ENCODE results near the gene SLITRK3. TPM values are rescaled to one million over a fixed set of nuclear protein-coding genes. Genes with fewer than 3 reads are reported as not detected.

The SLITRK3 gene
- total RNA-seq, 1 experiment from 2014 or later = not detected

- no peak for DNase-seq (ENCODE audit: unreplicated experiment)
- CTCF ChIA-PET = no interaction called here
- no peaks in the 10 kb centered on the region for H3K36me3 Mint-ChIP-seq (ENCODE audit: insufficient read depth, unreplicated experiment)
- POLR2A ChIA-PET = no interaction called here
- no TSS peak for BruUV-seq (replicated peaks)
- no peak overlapping the region for H3K27ac Mint-ChIP-seq (ENCODE audit: low read depth, unreplicated experiment)
- TF ChIP-seq CTCF (IDR thresholded peaks at IDR 0.05; ENCODE audit: unreplicated experiment) = no peak
- intact Hi-C loops (cut with micrococcal nuclease) = no loop called here
- no peak overlapping the region for H3K4me3 Mint-ChIP-seq (ENCODE audit: unreplicated experiment)
- peaks cover 95% of the 10 kb centered on the region for H3K27me3 Mint-ChIP-seq (ENCODE audit: insufficient read depth, unreplicated experiment)
- H3K9me3 Mint-ChIP-seq (ENCODE audit: unreplicated experiment) = no peaks in the 10 kb centered on the region
- no peaks in the 10 kb centered on the region for H3K4me1 Mint-ChIP-seq (ENCODE audit: insufficient read depth, unreplicated experiment)
These were observed 33.3 kb downstream of the SLITRK3 start for GRCh38 chr3:165162883-165163282.

- H3K9me3 Mint-ChIP-seq (ENCODE audit: unreplicated experiment) = no peaks in the 10 kb centered on the region
- TF ChIP-seq CTCF (IDR thresholded peaks at IDR 0.05; ENCODE audit: unreplicated experiment) = no peak
- no peaks in the 10 kb centered on the region for H3K36me3 Mint-ChIP-seq (ENCODE audit: insufficient read depth, unreplicated experiment)
- BruUV-seq (replicated peaks) = no TSS peak
- no peak overlapping the region for H3K4me3 Mint-ChIP-seq (ENCODE audit: unreplicated experiment)
- no peak for DNase-seq (ENCODE audit: unreplicated experiment)
- H3K27me3 Mint-ChIP-seq (ENCODE audit: insufficient read depth, unreplicated experiment) = peaks cover 95% of the 10 kb centered on the region
- ChIA-PET POLR2A (no interaction called here), CTCF (interaction anchor here (0.8 kb wide), 1 partner anchor 359 kb away, joined by 3 read pairs; no protein-coding TSS in a partner anchor)
- H3K27ac Mint-ChIP-seq (ENCODE audit: low read depth, unreplicated experiment) = no peak overlapping the region
- H3K4me1 Mint-ChIP-seq (ENCODE audit: insufficient read depth, unreplicated experiment) = no peaks in the 10 kb centered on the region
- intact Hi-C loops (cut with micrococcal nuclease) = no loop called here
These were observed 36.3 kb downstream of the SLITRK3 start for GRCh38 chr3:165159760-165160421.

- Mint-ChIP-seq H3K4me1 (ENCODE audit: insufficient read depth, unreplicated experiment) (no peaks in the 10 kb centered on the region), H3K27me3 (ENCODE audit: insufficient read depth, unreplicated experiment) (peaks cover 95% of the 10 kb centered on the region), H3K4me3 (ENCODE audit: unreplicated experiment) (no peak overlapping the region), H3K27ac (ENCODE audit: low read depth, unreplicated experiment) (no peak overlapping the region), H3K36me3 (ENCODE audit: insufficient read depth, unreplicated experiment) (no peaks in the 10 kb centered on the region), H3K9me3 (ENCODE audit: unreplicated experiment) (no peaks in the 10 kb centered on the region)
- no TSS peak for BruUV-seq (replicated peaks)
- ChIA-PET CTCF (interaction anchor here (0.6 to 0.8 kb wide), 2 partner anchors 11 to 128 kb away, joined by 3 to 4 read pairs; no protein-coding TSS in a partner anchor), POLR2A (no interaction called here)
- intact Hi-C loops (cut with micrococcal nuclease) = no loop called here
- TF ChIP-seq CTCF (IDR thresholded peaks at IDR 0.05; ENCODE audit: unreplicated experiment) = no peak
- no peak for DNase-seq (ENCODE audit: unreplicated experiment)
These were observed 38.2 kb downstream of the SLITRK3 start for GRCh38 chr3:165158011-165158410.

GRCh38 chr3:165156757-165157420 is 39.3 kb downstream of the SLITRK3 start:
- no peak overlapping the region for H3K4me3 Mint-ChIP-seq (ENCODE audit: unreplicated experiment)
- no peak for TF ChIP-seq CTCF (IDR thresholded peaks at IDR 0.05; ENCODE audit: unreplicated experiment)
- DNase-seq (ENCODE audit: unreplicated experiment) = no peak
- H3K27me3 Mint-ChIP-seq (ENCODE audit: insufficient read depth, unreplicated experiment) = peaks cover 95% of the 10 kb centered on the region
- ChIA-PET POLR2A (no interaction called here), CTCF (no interaction called here)
- no peaks in the 10 kb centered on the region for H3K36me3 Mint-ChIP-seq (ENCODE audit: insufficient read depth, unreplicated experiment)
- no peaks in the 10 kb centered on the region for H3K9me3 Mint-ChIP-seq (ENCODE audit: unreplicated experiment)
- no peak overlapping the region for H3K27ac Mint-ChIP-seq (ENCODE audit: low read depth, unreplicated experiment)
- BruUV-seq (replicated peaks) = no TSS peak
- intact Hi-C loops (cut with micrococcal nuclease) = no loop called here
- no peaks in the 10 kb centered on the region for H3K4me1 Mint-ChIP-seq (ENCODE audit: insufficient read depth, unreplicated experiment)

Measured in MCF 10A (cell line).